NCI-H2196 (cell line): ENCODE data around the gene CXCL12.

Source experiments
- DNase-seq: peaks from one replicate; lab custom pipeline; 2025; ENCODE audit not compliant: unreplicated experiment; lab: John Stamatoyannopoulos, UW

The CXCL12 gene

DNA sequence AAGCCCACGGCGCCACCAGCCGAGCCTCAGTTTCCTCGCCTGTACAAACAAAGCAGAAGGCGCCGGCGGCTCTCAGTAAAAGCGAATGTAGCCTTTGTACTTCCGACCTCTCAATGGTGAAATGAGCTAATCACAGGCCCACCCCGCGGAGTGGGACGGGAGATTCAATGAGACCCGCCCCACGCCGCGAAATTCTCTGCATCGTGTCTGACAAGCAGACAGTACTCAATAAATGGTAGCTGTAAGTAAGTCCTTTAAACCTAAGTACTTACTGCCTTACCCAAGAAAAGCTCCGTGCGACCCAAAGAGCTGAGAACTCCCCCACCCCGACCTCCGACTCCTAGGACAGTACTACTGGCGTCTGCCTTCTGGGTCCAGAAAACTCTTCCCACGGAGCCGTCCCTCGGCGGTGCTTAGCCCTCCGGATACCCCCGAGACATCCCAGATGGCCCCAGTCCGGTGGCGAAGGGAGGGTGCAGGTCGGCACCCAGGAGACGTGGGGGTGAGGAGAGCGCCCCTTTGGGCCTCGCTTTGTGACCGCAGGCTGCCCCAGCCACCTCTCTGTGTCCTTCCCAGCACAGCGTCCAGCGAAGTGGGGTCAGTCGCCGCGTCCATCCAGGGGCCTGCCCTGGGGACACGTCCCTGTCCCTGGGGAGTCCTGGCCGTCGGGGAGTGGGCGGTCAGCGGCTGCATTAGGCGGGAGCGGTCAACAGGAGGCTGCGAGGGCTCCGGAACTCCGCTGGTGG lies 972 bp upstream of the CXCL12 start:
- no peak for DNase-seq

DNA sequence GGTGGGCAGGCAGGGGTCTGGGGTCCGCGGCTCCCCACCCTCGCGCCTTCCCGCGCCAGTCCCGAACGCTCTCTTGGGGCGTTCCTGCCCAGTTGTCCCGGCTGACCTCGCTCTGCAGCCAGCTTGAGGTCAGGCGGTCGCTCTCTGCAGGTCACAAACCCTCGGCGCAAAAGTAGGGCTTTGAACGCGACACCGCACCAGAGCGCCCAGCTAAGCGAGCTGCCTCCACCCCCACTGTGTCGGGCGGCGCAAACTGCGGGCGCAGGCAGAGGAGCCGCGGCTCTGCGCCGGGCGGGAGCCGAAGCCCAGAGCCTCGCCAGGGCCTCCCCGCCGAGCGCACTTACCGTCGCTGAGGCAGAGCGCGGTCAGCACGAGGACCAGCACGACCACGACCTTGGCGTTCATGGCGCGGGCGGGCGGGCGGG lies 284 bp downstream of the CXCL12 start:
- DNase-seq = no peak

DNA sequence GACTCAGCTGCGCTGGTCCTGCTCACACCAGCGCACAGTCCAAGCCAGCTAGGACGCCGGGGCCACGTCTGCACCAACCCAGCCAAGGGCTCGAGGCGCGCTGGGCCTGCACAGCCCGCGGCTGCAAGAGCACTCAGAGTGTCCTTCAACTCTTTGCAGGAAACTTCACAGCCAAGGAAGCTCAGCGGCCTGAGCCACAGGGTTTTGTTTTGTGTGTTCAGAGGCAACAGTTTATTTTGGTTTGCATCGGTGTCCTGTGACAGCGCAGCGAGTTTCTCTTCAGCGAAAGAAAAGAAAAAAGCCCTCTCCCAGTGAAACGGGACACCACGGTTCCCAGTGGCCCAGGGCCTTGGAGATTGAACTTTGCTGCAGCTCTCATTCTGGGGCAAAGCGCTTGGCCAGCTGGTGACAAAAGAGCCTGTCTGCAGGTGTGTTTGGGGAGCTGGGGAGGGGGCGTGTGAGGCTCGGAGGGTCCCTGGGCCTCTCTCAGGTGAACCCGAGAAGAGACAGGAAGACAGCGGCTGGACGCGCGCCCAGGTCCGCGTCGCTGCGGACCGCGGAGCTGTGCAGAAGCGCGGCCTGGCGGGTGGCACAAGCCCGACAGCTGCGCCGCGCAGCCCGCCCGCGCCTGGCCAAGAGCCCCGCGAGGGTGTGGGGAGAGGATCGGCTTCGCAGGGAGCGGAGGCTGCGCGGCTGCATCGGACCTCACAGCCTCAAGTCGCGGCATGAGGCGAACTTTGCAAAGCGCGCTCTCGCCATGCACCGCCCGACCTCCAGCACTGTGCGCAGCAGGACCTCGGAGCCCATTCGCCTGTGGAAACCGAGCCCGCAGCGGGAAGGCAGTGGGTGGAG lies 922 bp downstream of the CXCL12 start:
- no peak for DNase-seq

DNA sequence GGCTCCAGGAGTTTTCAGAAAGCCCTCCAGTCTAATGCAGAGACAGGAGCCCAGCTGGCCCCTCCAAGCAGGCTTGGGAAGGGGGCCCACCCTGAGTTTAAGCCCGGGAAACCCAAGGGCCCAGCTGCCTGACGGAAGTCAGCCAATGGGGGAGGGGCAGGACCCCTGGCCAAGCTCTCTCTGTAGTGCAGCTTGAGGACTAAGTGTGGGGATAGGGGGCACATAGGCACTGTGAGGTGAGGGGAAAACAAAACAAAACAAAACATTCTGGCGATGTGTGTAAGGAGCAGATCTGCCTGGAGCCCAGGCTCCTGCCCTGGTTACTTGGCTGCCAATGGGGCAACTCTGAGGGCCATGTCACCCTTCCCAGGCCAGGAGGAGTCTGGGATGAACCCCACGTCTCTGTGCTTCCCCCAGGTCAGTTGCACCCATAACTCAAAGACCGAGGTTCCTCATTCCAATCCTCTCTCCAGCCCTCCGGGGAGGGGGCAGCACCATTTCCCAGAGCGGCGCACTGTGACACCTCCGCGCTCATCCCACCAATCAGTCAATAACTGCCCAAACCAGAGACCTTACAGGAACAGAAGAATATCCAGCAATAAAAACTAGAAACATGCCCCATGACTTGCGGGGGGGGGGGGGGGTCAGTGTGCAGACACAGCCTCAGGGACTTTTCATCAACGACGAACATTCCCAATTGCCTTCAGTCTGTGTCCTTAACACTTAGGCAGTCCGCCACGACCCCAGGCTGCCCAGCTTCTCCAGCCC lies 1.7 kb downstream of the CXCL12 start:
- no peak for DNase-seq

DNA sequence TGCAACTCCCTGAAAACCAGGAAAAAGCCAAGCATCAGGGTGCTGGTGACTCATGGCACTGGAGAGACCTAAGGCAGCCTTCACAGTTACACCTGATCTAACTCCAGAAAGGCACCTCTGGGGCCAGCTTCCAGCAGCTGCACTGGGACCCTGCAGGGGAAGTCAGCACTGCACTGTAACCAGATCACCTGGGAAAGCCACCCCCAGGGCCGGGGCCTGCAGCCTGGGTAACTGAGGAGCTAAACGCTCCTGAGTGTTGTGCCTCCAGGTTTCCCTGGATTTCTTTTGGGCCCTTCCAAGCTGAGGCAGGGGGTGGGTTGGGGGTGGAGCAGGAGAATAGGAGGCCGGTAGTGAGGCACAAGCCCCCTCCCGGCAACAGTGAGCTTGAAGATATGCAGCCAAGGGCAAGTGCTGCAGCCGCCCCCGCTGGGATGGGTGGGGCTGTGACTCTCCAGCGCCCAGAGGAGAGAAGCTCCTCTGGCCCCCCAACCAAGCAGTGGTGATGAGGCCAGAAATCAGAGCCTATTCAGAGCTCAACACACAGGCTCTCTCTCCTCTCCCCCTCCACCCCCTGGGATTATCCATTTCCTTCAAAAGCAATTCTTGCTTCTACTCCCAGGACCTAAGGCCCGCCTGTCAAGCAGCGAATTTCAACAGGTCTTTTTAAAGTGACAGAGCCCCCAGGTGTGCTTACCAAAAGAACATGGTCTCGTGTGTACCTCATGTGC lies 2.6 kb downstream of the CXCL12 start:
- no peak for DNase-seq

GRCh38 chr10:44380829-44381600 lies 3.9 kb downstream of the CXCL12 start:
- DNase-seq = no peak

GRCh38 chr10:44379907-44380306 lies 5.0 kb downstream of the CXCL12 start:
- DNase-seq = no peak

- no peak for DNase-seq
Observed at GRCh38 chr10:44378626-44379025, 6.3 kb downstream of the CXCL12 start.

DNA sequence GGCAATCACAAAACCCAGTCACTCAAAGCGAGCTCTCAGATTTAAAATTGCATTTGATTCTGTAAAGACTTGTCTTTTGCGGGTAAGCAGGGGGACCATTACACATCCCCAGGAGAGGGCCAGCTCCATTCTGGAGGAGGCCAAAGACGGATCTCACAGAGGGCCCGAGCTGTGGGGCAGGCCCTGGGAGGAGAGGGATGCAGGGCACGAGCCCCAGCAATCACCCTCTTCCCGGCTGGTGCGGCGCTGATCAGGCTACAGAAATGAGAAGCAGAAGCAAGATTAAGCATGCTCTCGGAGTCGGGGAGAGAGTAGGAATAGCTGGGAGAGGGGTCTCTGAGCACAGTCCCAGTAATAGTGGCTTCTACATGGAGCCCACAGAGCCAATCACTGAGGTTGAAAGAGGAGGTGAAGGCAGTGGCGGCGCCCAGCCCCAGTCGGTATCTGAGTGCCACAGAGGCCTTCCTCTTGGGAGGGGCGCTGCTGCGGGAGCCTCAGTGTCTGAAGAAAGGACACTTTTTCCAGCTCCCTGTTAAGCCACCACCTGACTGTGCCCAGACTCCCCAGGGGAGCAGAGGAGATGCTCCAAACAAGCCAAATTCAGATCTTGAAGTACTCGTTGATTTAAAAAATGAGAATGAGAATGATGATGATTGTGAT lies 7.1 kb downstream of the CXCL12 start:
- no peak for DNase-seq

GRCh38 chr10:44376472-44377099 lies 8.3 kb downstream of the CXCL12 start:
- no peak for DNase-seq

DNA sequence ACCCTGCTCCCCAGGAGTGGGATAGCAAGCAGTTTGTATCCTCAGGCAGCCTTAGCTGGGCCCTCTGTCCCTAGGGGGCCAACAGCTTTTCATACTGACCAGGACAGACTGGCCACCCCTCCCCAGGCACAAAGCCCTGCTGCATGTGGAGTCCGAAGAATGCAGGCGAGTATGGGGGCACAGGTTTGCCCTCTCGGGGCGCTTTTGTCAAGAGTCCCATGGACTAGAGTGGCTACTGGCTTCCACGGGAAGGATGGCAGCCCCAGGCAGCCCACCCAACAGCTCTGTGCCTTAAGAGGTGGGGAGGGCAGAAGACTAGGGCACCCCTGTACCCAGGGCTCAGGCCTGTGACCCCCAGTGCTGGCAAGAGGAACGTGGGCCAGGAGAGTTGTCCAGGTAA lies 10.7 kb downstream of the CXCL12 start:
- no peak for DNase-seq

- no peak for DNase-seq
Observed at GRCh38 chr10:44373341-44373995, 11.4 kb downstream of the CXCL12 start.

GRCh38 chr10:44372181-44372580 lies 12.7 kb downstream of the CXCL12 start:
- no peak for DNase-seq

GRCh38 chr10:44370731-44371248 lies 14.1 kb downstream of the CXCL12 start:
- no peak for DNase-seq

DNA sequence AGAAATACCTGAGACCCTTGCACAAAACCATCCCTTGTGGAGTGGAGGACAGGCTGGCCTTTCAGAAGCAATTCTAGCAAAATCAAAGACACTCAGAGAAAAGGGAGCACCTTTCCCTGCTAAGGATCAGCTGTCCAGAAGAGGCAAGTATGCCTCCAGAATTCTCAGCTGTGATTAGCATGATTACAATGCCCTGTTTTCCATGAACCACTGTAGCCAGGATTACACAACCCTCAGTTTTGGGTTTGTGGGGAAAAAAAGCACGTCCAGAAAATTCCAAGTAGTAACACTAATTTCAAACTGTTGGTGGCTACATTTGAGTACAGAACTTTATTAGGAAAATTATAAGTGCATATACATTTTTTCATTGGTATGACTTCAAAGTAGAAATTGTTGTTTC lies 15.0 kb downstream of the CXCL12 start:
- DNase-seq = no peak

GRCh38 chr10:44369296-44369695 lies 15.6 kb downstream of the CXCL12 start:
- DNase-seq = no peak

DNA sequence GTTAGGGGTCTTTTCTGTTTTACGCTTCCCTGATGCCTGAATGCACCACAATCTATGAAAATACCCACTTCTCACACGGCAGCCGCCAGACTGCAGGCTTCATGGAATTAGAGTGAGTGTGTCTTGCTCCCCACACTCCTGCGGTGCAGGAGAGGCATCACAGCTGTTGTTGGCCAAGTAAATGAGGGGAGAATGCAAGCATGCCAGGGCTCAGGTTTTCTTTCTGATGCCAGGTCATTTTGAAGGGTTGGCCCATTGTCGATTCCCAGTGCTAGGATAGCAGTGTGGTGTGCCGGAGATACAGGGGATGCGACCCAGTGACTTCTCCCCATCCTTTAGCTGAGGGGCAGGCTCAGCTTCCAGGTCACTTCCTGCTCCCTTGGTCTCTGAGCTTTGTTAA lies 16.3 kb downstream of the CXCL12 start:
- no peak for DNase-seq

- no peak for DNase-seq
Observed at GRCh38 chr10:44366941-44367630, 17.8 kb downstream of the CXCL12 start.
